Measurements from ENCODE around the gene SLC35A1.
"Not testable (repeated sequence)": the region's sequence is repeated elsewhere in the genome, so short reads cannot be mapped to it uniquely, and the experiment has no call there.

SLC35A1 gene
- total RNA-seq = 1.6 to 12.3 (median 6.4) reads per million in 17 experiments

GRCh38 chr6:87472525-87473418 is at the start of gene SLC35A1:
TSS of gene SLC35A1 (plus strand) at chr6:87472974. CDS start at chr6:87473004, 30 bp downstream.
- peak; percentile 79 to 93 (median 86) for DNase-seq

GRCh38 chr6:87426789-87427188 is 46.0 kb upstream of the SLC35A1 start:
- DNase-seq = no peak

GRCh38 chr6:87430499-87430898 is 42.3 kb upstream of the SLC35A1 start:
- DNase-seq = no peak

- DNase-seq = no peak
Observed at GRCh38 chr6:87431263-87431662, 41.5 kb upstream of the SLC35A1 start.

- peak; percentile 55 to 74 (median 66) for DNase-seq
Observed at GRCh38 chr6:87436435-87436834, 36.3 kb upstream of the SLC35A1 start.

GRCh38 chr6:87441711-87442110 is 31.1 kb upstream of the SLC35A1 start:
- DNase-seq = no peak

GRCh38 chr6:87444362-87444761 is 28.4 kb upstream of the SLC35A1 start:
- DNase-seq = no peak

GRCh38 chr6:87465051-87465450 is 7.7 kb upstream of the SLC35A1 start:
- peak in 3 of 4 experiments; percentile 11 to 26 (median 22) for DNase-seq

- peak in 3 of 4 experiments; percentile 36 to 71 (median 45) for DNase-seq
Observed at GRCh38 chr6:87473419-87473903, 687 bp downstream of the SLC35A1 start.

- DNase-seq = peak; percentile 38 to 76 (median 58)
Observed at GRCh38 chr6:87481931-87482330, 9.2 kb downstream of the SLC35A1 start.

GRCh38 chr6:87482366-87482765 is 9.6 kb downstream of the SLC35A1 start:
- peak; percentile 43 to 70 (median 62) for DNase-seq

GRCh38 chr6:87483929-87484328 is 11.2 kb downstream of the SLC35A1 start:
- peak in 2 of 4 experiments; percentile 10 to 29 for DNase-seq

- DNase-seq = no peak
Observed at GRCh38 chr6:87484491-87484890, 11.7 kb downstream of the SLC35A1 start.

GRCh38 chr6:87487555-87487954 is 14.8 kb downstream of the SLC35A1 start:
- no peak for DNase-seq

GRCh38 chr6:87489326-87489725 is 16.6 kb downstream of the SLC35A1 start:
- not testable (repeated sequence) for DNase-seq

GRCh38 chr6:87494761-87495422 is 22.1 kb downstream of the SLC35A1 start:
- DNase-seq = peak in 1 of 4 experiments; percentile 10

GRCh38 chr6:87498048-87498447 is 25.3 kb downstream of the SLC35A1 start:
- DNase-seq = no peak

- no peak for DNase-seq
Observed at GRCh38 chr6:87501809-87502572, 29.2 kb downstream of the SLC35A1 start.

- no peak for DNase-seq
Observed at GRCh38 chr6:87504441-87504840, 31.7 kb downstream of the SLC35A1 start.

GRCh38 chr6:87514831-87515230 is 42.1 kb downstream of the SLC35A1 start:
- DNase-seq = no peak

- DNase-seq = no peak
Observed at GRCh38 chr6:87518453-87518852, 45.7 kb downstream of the SLC35A1 start.

GRCh38 chr6:87522686-87523085 is 49.9 kb downstream of the SLC35A1 start:
- DNase-seq = no peak

GRCh38 chr6:87529221-87529620 is 56.4 kb downstream of the SLC35A1 start:
- DNase-seq = no peak
